Activated naive CD4-positive, alpha-beta T cell treated with anti-CD3 and anti-CD28 coated beads, Interleukin-2, amount 10 ng/mL, durations not matched to agents 7 days and 5 days (primary cell): ENCODE data around the gene SLC25A12.
"Not testable (repeated sequence)": the region's sequence is repeated elsewhere in the genome, so short reads cannot be mapped to it uniquely, and the experiment has no call there.

Source experiments
- CTCF ChIA-PET: fragments of 350-600 bp; sonication (Branson Sonifier 250); formaldehyde crosslinking; loops from one replicate; lab custom pipeline; 2021; ENCODE audit warnings: antibody characterized with exemption; lab: Charles Lee
- DNase-seq: peaks from one replicate; pipeline ENCODE4 v3.0.0-alpha.2; 2020
- H3K27ac Mint-ChIP-seq: one replicate; pipeline ENCODE4 v1.8.0; 2021; ENCODE audit warnings: mild to moderate bottlenecking, moderate library complexity, mixed read lengths
- H3K27me3 Mint-ChIP-seq: one replicate; pipeline ENCODE4 v1.8.0; 2021; ENCODE audit warnings: mild to moderate bottlenecking, mixed read lengths
- H3K36me3 Mint-ChIP-seq: one replicate; pipeline ENCODE4 v1.8.0; 2021; ENCODE audit warnings: mixed read lengths
- H3K4me1 Mint-ChIP-seq: one replicate; pipeline ENCODE4 v1.8.0; 2021; ENCODE audit warnings: mixed read lengths
- H3K4me3 Mint-ChIP-seq: one replicate; pipeline ENCODE4 v1.8.0; 2021; ENCODE audit warnings: mild to moderate bottlenecking, moderate library complexity, mixed read lengths
- H3K9me3 Mint-ChIP-seq: one replicate; pipeline ENCODE4 v1.8.0; 2021; ENCODE audit warnings: mixed read lengths

Gene SLC25A12

GRCh38 chr2:171832489-171832888 lies 61.6 kb downstream of the SLC25A12 start:
- Mint-ChIP-seq H3K27ac (no peak overlapping the region), H3K9me3 (peaks cover 16% of the 10 kb centered on the region), H3K4me1 (no peaks in the 10 kb centered on the region), H3K27me3 (no peaks in the 10 kb centered on the region), H3K4me3 (no peak overlapping the region), H3K36me3 (peaks cover 72% of the 10 kb centered on the region)
- no peak for DNase-seq
- CTCF ChIA-PET, result interaction anchor here (0.6 kb wide), 1 partner anchor 60 kb away, joined by 4 read pairs; no protein-coding TSS in a partner anchor

GRCh38 chr2:171830039-171830438 lies 64.0 kb downstream of the SLC25A12 start:
- Mint-ChIP-seq H3K36me3 (peaks cover 70% of the 10 kb centered on the region), H3K9me3 (peaks cover 16% of the 10 kb centered on the region), H3K4me1 (no peaks in the 10 kb centered on the region), H3K4me3 (no peak overlapping the region), H3K27me3 (no peaks in the 10 kb centered on the region), H3K27ac (no peak overlapping the region)
- CTCF ChIA-PET, result no interaction called here
- DNase-seq, result no peak

- CTCF ChIA-PET, result no interaction called here
- Mint-ChIP-seq H3K4me1 (no peaks in the 10 kb centered on the region), H3K9me3 (no peaks in the 10 kb centered on the region), H3K27me3 (no peaks in the 10 kb centered on the region), H3K27ac (no peak overlapping the region), H3K36me3 (peaks cover 31% of the 10 kb centered on the region), H3K4me3 (no peak overlapping the region)
- no peak for DNase-seq
These were observed 70.0 kb downstream of the SLC25A12 start for GRCh38 chr2:171824086-171824485.

- Mint-ChIP-seq H3K4me1 (no peaks in the 10 kb centered on the region), H3K4me3 (no peak overlapping the region), H3K9me3 (no peaks in the 10 kb centered on the region), H3K36me3 (peaks cover 21% of the 10 kb centered on the region), H3K27me3 (no peaks in the 10 kb centered on the region), H3K27ac (no peak overlapping the region)
- CTCF ChIA-PET, result no interaction called here
- DNase-seq, result no peak
These were observed 71.3 kb downstream of the SLC25A12 start for GRCh38 chr2:171822525-171823322.

GRCh38 chr2:171819453-171819852 lies 74.6 kb downstream of the SLC25A12 start:
- DNase-seq, result no peak
- Mint-ChIP-seq H3K4me1 (no peaks in the 10 kb centered on the region), H3K36me3 (peaks cover 12% of the 10 kb centered on the region), H3K9me3 (no peaks in the 10 kb centered on the region), H3K27ac (no peak overlapping the region), H3K27me3 (no peaks in the 10 kb centered on the region), H3K4me3 (no peak overlapping the region)
- CTCF ChIA-PET, result no interaction called here

- Mint-ChIP-seq H3K4me3 (no peak overlapping the region), H3K27me3 (no peaks in the 10 kb centered on the region), H3K36me3 (peaks cover 17% of the 10 kb centered on the region), H3K4me1 (no peaks in the 10 kb centered on the region), H3K27ac (no peak overlapping the region), H3K9me3 (no peaks in the 10 kb centered on the region)
- CTCF ChIA-PET, result no interaction called here
- DNase-seq, result no peak
These were observed 79.2 kb downstream of the SLC25A12 start for GRCh38 chr2:171814883-171815282.

GRCh38 chr2:171814174-171814573 lies 79.9 kb downstream of the SLC25A12 start:
- Mint-ChIP-seq H3K4me3 (no peak overlapping the region), H3K27me3 (no peaks in the 10 kb centered on the region), H3K4me1 (no peaks in the 10 kb centered on the region), H3K27ac (no peak overlapping the region), H3K36me3 (peaks cover 19% of the 10 kb centered on the region), H3K9me3 (no peaks in the 10 kb centered on the region)
- CTCF ChIA-PET, result no interaction called here
- DNase-seq, result no peak

- Mint-ChIP-seq H3K4me1 (no peaks in the 10 kb centered on the region), H3K4me3 (no peak overlapping the region), H3K9me3 (no peaks in the 10 kb centered on the region), H3K36me3 (peaks cover 22% of the 10 kb centered on the region), H3K27ac (no peak overlapping the region), H3K27me3 (no peaks in the 10 kb centered on the region)
- DNase-seq, result no peak
- CTCF ChIA-PET, result no interaction called here
These were observed 80.3 kb downstream of the SLC25A12 start for GRCh38 chr2:171813729-171814128.

GRCh38 chr2:171813126-171813525 lies 80.9 kb downstream of the SLC25A12 start:
- H3K27ac Mint-ChIP-seq, result no peak overlapping the region
- no peak overlapping the region for H3K4me3 Mint-ChIP-seq
- DNase-seq, result no peak
- no peaks in the 10 kb centered on the region for H3K4me1 Mint-ChIP-seq
- H3K27me3 Mint-ChIP-seq, result no peaks in the 10 kb centered on the region
- H3K36me3 Mint-ChIP-seq, result peaks cover 24% of the 10 kb centered on the region
- CTCF ChIA-PET, result interaction anchor here (0.7 kb wide), 1 partner anchor 291 kb away, joined by 3 read pairs; no protein-coding TSS in a partner anchor
- no peaks in the 10 kb centered on the region for H3K9me3 Mint-ChIP-seq

GRCh38 chr2:171811245-171811628 lies 82.8 kb downstream of the SLC25A12 start:
- Mint-ChIP-seq H3K27ac (no peak overlapping the region), H3K27me3 (no peaks in the 10 kb centered on the region), H3K9me3 (no peaks in the 10 kb centered on the region), H3K36me3 (peaks cover 28% of the 10 kb centered on the region), H3K4me1 (no peaks in the 10 kb centered on the region), H3K4me3 (no peak overlapping the region)
- DNase-seq, result no peak
- CTCF ChIA-PET, result interaction anchor here (0.8 to 1.4 kb wide), 3 partner anchors 25 to 315 kb away, joined by 3 to 4 read pairs (median 3); no protein-coding TSS in a partner anchor

- H3K9me3 Mint-ChIP-seq, result no peaks in the 10 kb centered on the region
- H3K27me3 Mint-ChIP-seq, result no peaks in the 10 kb centered on the region
- no peak overlapping the region for H3K27ac Mint-ChIP-seq
- no peak overlapping the region for H3K4me3 Mint-ChIP-seq
- CTCF ChIA-PET, result interaction anchor here (0.8 to 1.1 kb wide), 2 partner anchors 24 to 315 kb away, joined by 3 read pairs; no protein-coding TSS in a partner anchor
- no peak for DNase-seq
- peaks cover 28% of the 10 kb centered on the region for H3K36me3 Mint-ChIP-seq
- no peaks in the 10 kb centered on the region for H3K4me1 Mint-ChIP-seq
These were observed 83.4 kb downstream of the SLC25A12 start for GRCh38 chr2:171810422-171811244.

- DNase-seq, CTCF ChIA-PET, H3K27ac Mint-ChIP-seq, H3K4me1 Mint-ChIP-seq, H3K27me3 Mint-ChIP-seq, H3K9me3 Mint-ChIP-seq, H3K4me3 Mint-ChIP-seq: not testable (repeated sequence)
- H3K36me3 Mint-ChIP-seq, result peaks cover 31% of the 10 kb centered on the region
These were observed 85.2 kb downstream of the SLC25A12 start for GRCh38 chr2:171808885-171809284.

GRCh38 chr2:171807831-171808393 lies 86.1 kb downstream of the SLC25A12 start:
- Mint-ChIP-seq H3K36me3 (peaks cover 33% of the 10 kb centered on the region), H3K4me1 (no peaks in the 10 kb centered on the region), H3K4me3 (no peak overlapping the region), H3K27ac (no peak overlapping the region), H3K9me3 (no peaks in the 10 kb centered on the region), H3K27me3 (no peaks in the 10 kb centered on the region)
- CTCF ChIA-PET, result no interaction called here
- DNase-seq, result no peak

GRCh38 chr2:171807119-171807518 lies 86.9 kb downstream of the SLC25A12 start:
- H3K36me3 Mint-ChIP-seq, result peaks cover 32% of the 10 kb centered on the region
- no peaks in the 10 kb centered on the region for H3K9me3 Mint-ChIP-seq
- no peak overlapping the region for H3K4me3 Mint-ChIP-seq
- CTCF ChIA-PET, result no interaction called here
- H3K4me1 Mint-ChIP-seq, result no peaks in the 10 kb centered on the region
- H3K27me3 Mint-ChIP-seq, result no peaks in the 10 kb centered on the region
- H3K27ac Mint-ChIP-seq, result no peak overlapping the region
- DNase-seq, result no peak
